Measurements from ENCODE around the gene ERBB4. TPM values are rescaled to one million over a fixed set of nuclear protein-coding genes. Genes with fewer than 3 reads are reported as not detected.

The ERBB4 gene
- total and polyA plus RNA-seq, 2 of the 8 experiments (the other 6 are each of a cell fraction or from before 2014, with no cell fraction given): 0.34 to 1.3 TPM

DNA sequence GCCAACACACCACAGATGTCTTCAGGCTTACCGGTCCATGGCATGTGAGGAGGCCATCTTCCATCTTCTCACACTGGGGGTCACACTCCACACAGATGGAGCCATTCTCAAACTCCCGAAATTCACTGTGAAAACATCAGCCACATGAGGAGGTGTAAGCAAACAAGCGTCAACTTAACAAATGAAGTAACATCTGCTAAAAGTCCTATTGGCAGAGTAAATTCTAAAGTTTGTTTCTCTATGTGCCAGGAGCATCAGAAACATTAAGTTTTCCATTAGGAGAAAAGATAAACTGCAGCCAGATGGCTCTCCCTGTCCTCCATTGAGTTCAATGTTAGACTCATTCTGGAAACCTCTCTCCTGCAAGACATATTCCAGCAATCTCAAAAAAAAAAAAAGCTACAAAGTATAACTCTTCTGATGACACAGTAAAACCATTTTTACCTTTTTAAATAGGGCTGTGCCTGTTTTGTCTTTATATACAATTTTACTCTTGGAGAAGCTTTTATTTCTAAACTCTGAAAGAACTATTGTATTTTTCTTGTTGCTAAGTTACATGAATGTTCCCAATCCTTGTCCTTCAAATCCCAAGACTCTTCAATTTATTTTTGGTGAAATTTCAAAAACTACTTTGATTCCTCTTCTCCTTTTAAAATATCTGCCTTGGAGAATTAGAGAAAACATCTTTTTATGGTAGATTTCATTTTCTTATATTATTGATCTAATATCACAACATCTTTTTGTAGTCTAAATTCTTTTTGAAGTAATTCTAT lies 865.3 kb downstream of the ERBB4 start:
- no peak overlapping the region for H2AK5ac ChIP-seq (ENCODE audit: low read depth, low read length)
- no peaks in the 10 kb centered on the region for H3K79me2 ChIP-seq (ENCODE audit: control insufficient read depth in 1 of 2, insufficient read depth in 2 of 2, low read length in 2 of 2)
- no peak overlapping the region for H4K8ac ChIP-seq (ENCODE audit: extremely low read depth, insufficient read depth, low read length)
- H2BK5ac ChIP-seq (ENCODE audit: low read depth, low read length): no peak overlapping the region
- no peak overlapping the region for H3K4me2 ChIP-seq (ENCODE audit: insufficient read depth in 1 of 2, low read depth in 2 of 2, low read length in 2 of 2)
- no peaks in the 10 kb centered on the region for H3K79me1 ChIP-seq (ENCODE audit: low read depth, low read length)
- FAIRE-seq (no peak), DNase-seq (ENCODE audit: low read depth in 1 of 2, low spot score in 2 of 2) (no peak)
- H3K27ac ChIP-seq (ENCODE audit: low read depth, low read length): no peak overlapping the region
- no peak overlapping the region for H4K91ac ChIP-seq (replicated peaks; ENCODE audit: insufficient read length, low read length)
- H3K4me1 ChIP-seq (replicated peaks in 1 of 4; ENCODE audit: control insufficient read depth in 3 of 4, insufficient read depth in 4 of 4, low read length in 3 of 4): no peaks in the 10 kb centered on the region
- H3K27me3 ChIP-seq (replicated peaks in 1 of 4; ENCODE audit: control insufficient read depth in 3 of 4, extremely low read depth in 1 of 4, insufficient read depth in 3 of 4, low read length in 3 of 4): no peaks in the 10 kb centered on the region
- H3K4me3 ChIP-seq (ENCODE audit: extremely low read depth in 1 of 4, insufficient read depth in 2 of 4, low read depth in 3 of 4, low read length in 4 of 4): no peak overlapping the region
- CTCF ChIA-PET (ENCODE audit: partially characterized antibody): no interaction called here
- no peak overlapping the region for H4K5ac ChIP-seq (ENCODE audit: insufficient read length, low read depth, low read length)
- no peak overlapping the region for H2BK20ac ChIP-seq (ENCODE audit: low read length)
- TF ChIP-seq GTF2F1 (IDR thresholded peaks at IDR 0.05; ENCODE audit: borderline replicate concordance, low read depth, low read length) (no peak), BRCA1 (IDR thresholded peaks at IDR 0.05; ENCODE audit: low read depth, low read length) (no peak)
- no peak overlapping the region for H3K14ac ChIP-seq (ENCODE audit: insufficient read length)
- no peak overlapping the region for H3K56ac ChIP-seq (replicated peaks; ENCODE audit: insufficient read length, low read depth, low read length)
- 89% methylated on average over 3 of the region's 3 CpGs; no CpG with 5 or more reads in 1 of the 2 experiments for WGBS, 2 experiments (ENCODE audit: extremely low coverage in 1 of 2, insufficient coverage in 1 of 2, insufficient read length in 1 of 2, insufficient replicate concordance in 2 of 2, low coverage in 1 of 2, low lambda C conversion rate in 2 of 2, missing lambda C conversion rate in 1 of 2)
- no peaks in the 10 kb centered on the region for H3K9me3 ChIP-seq (ENCODE audit: insufficient read depth in 2 of 2, low read depth in 1 of 2, low read length in 1 of 2)
- no peak overlapping the region for H2BK15ac ChIP-seq (ENCODE audit: low read length)
- H3K36me3 ChIP-seq (ENCODE audit: control insufficient read depth in 2 of 4, insufficient read depth in 4 of 4, low read length in 3 of 4): no peaks in the 10 kb centered on the region
- H2BK120ac ChIP-seq (replicated peaks; ENCODE audit: low read depth, low read length): no peak overlapping the region
- POLR2A ChIA-PET (ENCODE audit: partially characterized antibody): no interaction called here
- H2AFZ ChIP-seq (ENCODE audit: low read length): no peak overlapping the region
- H4K20me1 ChIP-seq (replicated peaks in 1 of 2; ENCODE audit: control insufficient read depth in 1 of 2, insufficient read depth in 2 of 2, low read length in 2 of 2): no peaks in the 10 kb centered on the region
- no peak overlapping the region for H3K4ac ChIP-seq (replicated peaks; ENCODE audit: insufficient read length, low read depth, low read length)
- H3K23ac ChIP-seq (ENCODE audit: insufficient read length): no peak overlapping the region
- H2BK12ac ChIP-seq (ENCODE audit: low read depth, low read length): no peak overlapping the region
- H3K18ac ChIP-seq (ENCODE audit: extremely low read depth, low read length): no peak overlapping the region
- no peaks in the 10 kb centered on the region for H3K23me2 ChIP-seq (ENCODE audit: low read depth, low read length)
- no peak overlapping the region for H3K9ac ChIP-seq (replicated peaks in 1 of 4; ENCODE audit: extremely low read depth in 1 of 4, low read depth in 3 of 4, low read length in 3 of 4)
